PFSK-1 (cell line): ENCODE measurements around the gene TYW3.

ENCODE experiments used
- FOXP2 ChIP-seq: optimal IDR thresholded peaks from 2 replicates; pipeline ENCODE3; 2011; ENCODE audit warnings: borderline replicate concordance, control low read depth, inconsistent platforms; ENCODE audit not compliant: insufficient read depth; ENCODE audit errors: extremely low read length, extremely low read depth
- POLR2AphosphoS5 ChIP-seq: IDR thresholded peaks from 2 replicates; pipeline ENCODE4 v1.6.1; 2012; ENCODE audit warnings: low read depth, mild to moderate bottlenecking, control low read depth, low read length, moderate library complexity
- SIN3A ChIP-seq: IDR thresholded peaks from 2 replicates; pipeline ENCODE4 v1.6.1; 2012; ENCODE audit warnings: mild to moderate bottlenecking, low read length, moderate library complexity, borderline replicate concordance; ENCODE audit not compliant: insufficient read depth
- TAF1 ChIP-seq: IDR thresholded peaks from 2 replicates; pipeline ENCODE4 v1.6.1; 2012; ENCODE audit warnings: low read length, control low read depth, borderline replicate concordance; ENCODE audit not compliant: insufficient read depth
- TF ChIP-seq, protein P1 (sequence below), 2 experiments: IDR thresholded peaks; 2 replicates each; pipeline versions ENCODE4 v1.6.1 to v1.8.0; 2011 to 2012; ENCODE audit warnings: low read depth in 2 of 2, low read length in 2 of 2, control low read depth in 1 of 2, inconsistent platforms in 1 of 2, mild to moderate bottlenecking in 1 of 2, moderate library complexity in 1 of 2; ENCODE audit not compliant: insufficient read depth in 1 of 2

DNA sequence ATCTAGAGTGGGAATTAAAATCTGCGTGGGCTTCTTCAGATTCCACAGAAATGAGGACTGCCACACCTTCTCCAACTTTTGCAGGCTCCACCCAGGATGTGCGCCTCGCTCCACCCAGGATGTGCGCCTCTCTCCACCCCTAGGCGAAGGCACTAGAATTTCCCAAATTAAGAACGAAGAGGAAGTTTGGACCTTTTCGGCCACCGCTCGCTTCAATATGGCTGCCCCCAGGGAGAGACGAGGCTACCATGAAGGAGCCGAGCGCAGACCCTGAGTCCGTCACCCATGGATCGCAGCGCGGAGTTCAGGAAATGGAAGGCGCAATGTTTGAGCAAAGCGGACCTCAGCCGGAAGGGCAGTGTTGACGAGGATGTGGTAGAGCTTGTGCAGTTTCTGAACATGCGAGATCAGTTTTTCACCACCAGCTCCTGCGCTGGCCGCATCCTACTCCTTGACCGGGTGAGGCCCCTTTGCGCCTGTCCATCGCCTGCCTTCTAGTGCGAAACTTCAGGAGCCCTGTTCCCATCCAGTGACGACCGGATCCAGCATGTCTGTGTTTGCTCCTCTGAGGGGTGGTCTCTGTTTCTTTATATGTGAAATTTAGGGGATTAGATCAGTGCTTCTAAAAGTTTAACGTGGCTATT lies at the start of gene TYW3, which contains the start of gene CRYZ:
- 0 out of 2 replicates have a peak, but pooled peaks have one; percentile 83 for TF ChIP-seq TAF1
- TF ChIP-seq POLR2AphosphoS5, result peak; percentile 79
- TF ChIP-seq, protein P1, sequence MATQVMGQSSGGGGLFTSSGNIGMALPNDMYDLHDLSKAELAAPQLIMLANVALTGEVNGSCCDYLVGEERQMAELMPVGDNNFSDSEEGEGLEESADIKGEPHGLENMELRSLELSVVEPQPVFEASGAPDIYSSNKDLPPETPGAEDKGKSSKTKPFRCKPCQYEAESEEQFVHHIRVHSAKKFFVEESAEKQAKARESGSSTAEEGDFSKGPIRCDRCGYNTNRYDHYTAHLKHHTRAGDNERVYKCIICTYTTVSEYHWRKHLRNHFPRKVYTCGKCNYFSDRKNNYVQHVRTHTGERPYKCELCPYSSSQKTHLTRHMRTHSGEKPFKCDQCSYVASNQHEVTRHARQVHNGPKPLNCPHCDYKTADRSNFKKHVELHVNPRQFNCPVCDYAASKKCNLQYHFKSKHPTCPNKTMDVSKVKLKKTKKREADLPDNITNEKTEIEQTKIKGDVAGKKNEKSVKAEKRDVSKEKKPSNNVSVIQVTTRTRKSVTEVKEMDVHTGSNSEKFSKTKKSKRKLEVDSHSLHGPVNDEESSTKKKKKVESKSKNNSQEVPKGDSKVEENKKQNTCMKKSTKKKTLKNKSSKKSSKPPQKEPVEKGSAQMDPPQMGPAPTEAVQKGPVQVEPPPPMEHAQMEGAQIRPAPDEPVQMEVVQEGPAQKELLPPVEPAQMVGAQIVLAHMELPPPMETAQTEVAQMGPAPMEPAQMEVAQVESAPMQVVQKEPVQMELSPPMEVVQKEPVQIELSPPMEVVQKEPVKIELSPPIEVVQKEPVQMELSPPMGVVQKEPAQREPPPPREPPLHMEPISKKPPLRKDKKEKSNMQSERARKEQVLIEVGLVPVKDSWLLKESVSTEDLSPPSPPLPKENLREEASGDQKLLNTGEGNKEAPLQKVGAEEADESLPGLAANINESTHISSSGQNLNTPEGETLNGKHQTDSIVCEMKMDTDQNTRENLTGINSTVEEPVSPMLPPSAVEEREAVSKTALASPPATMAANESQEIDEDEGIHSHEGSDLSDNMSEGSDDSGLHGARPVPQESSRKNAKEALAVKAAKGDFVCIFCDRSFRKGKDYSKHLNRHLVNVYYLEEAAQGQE (IDR thresholded peaks at IDR 0.05; ENCODE audit: insufficient read depth in 1 of 2, low read depth in 2 of 2, low read length in 2 of 2), result peak in 1 of 2 experiments; percentile 56; a peak in 1 of 4 replicates
- peak; percentile 34 for TF ChIP-seq FOXP2
- no peak for TF ChIP-seq SIN3A
